ENCODE results near the gene PHEX.

DNA sequence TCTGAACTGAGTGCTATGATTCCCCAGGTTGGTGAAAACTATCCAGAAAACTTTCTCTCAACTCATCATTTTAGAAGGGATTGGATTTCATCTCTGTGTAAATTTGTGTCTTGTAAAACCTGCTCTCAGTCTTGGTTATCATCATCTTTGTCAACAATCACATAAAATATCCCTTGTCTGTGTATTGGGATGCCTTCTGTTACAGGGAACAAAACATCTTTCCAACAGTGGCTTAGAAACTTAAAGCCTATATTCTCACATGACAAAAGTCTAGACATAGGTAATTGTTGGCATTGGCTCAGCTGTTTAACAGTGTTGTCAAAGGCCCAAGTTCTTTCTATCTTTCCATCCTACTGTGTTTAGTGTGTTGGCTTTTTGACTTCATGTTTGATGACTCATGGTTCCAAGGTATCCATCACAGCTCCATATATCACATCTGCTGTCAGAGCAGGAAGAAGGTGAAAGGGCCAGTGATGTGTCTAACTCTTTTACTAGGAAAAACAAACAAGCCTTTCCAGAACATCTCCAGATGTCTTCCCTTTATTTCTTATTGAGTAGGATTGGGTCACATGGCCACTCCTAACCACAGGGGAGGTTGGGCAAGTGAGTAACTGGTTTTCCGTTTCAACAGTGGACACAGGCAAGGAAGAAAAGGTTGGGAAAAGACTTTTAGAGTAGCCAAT is 65.0 kb downstream of the PHEX start:
- TF ChIP-seq, protein P1, sequence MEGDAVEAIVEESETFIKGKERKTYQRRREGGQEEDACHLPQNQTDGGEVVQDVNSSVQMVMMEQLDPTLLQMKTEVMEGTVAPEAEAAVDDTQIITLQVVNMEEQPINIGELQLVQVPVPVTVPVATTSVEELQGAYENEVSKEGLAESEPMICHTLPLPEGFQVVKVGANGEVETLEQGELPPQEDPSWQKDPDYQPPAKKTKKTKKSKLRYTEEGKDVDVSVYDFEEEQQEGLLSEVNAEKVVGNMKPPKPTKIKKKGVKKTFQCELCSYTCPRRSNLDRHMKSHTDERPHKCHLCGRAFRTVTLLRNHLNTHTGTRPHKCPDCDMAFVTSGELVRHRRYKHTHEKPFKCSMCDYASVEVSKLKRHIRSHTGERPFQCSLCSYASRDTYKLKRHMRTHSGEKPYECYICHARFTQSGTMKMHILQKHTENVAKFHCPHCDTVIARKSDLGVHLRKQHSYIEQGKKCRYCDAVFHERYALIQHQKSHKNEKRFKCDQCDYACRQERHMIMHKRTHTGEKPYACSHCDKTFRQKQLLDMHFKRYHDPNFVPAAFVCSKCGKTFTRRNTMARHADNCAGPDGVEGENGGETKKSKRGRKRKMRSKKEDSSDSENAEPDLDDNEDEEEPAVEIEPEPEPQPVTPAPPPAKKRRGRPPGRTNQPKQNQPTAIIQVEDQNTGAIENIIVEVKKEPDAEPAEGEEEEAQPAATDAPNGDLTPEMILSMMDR (IDR thresholded peaks at IDR 0.05; ENCODE audit: low read depth, low read length) = no peak
- TF ChIP-seq POLR2A (IDR thresholded peaks at IDR 0.05; ENCODE audit: extremely low read depth, insufficient read length) (no peak), MYC (IDR thresholded peaks at IDR 0.05; ENCODE audit: low read depth, low read length) (no peak)
- TF ChIP-seq, protein P2, sequence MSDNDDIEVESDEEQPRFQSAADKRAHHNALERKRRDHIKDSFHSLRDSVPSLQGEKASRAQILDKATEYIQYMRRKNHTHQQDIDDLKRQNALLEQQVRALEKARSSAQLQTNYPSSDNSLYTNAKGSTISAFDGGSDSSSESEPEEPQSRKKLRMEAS (IDR thresholded peaks at IDR 0.05; ENCODE audit: low read depth, low read length) = no peak

Data from NB4 (cell line).